Suprapubic skin (tissue), 4 donors: ENCODE data around the gene LRRC37B.

Source experiments
- POLR2A ChIP-seq, 2 donors: fragments of 450-650 bp; IDR thresholded peaks; one replicate each; pipeline ENCODE4 v1.6.1; 2017; ENCODE audit warnings: antibody characterized with exemption in 2 of 2, mild to moderate bottlenecking in 2 of 2, moderate library complexity in 2 of 2
- POLR2AphosphoS5 ChIP-seq, 3 donors: sonication (generic); formaldehyde crosslinking; IDR thresholded peaks; one replicate each; pipeline ENCODE4 v1.6.1; 2017; ENCODE audit warnings: antibody characterized with exemption in 3 of 3
- TF ChIP-seq, protein P1 (sequence below), 2 donors: fragments of 200-600 bp in 1 of 2; fragments of 450-650 bp in 1 of 2; sonication (generic) in 1 of 2; IDR thresholded peaks; one replicate each; pipeline ENCODE4 v1.5.1; 2016 to 2019; ENCODE audit warnings: antibody characterized with exemption in 2 of 2, mild to moderate bottlenecking in 1 of 2, moderate library complexity in 1 of 2

DNA sequence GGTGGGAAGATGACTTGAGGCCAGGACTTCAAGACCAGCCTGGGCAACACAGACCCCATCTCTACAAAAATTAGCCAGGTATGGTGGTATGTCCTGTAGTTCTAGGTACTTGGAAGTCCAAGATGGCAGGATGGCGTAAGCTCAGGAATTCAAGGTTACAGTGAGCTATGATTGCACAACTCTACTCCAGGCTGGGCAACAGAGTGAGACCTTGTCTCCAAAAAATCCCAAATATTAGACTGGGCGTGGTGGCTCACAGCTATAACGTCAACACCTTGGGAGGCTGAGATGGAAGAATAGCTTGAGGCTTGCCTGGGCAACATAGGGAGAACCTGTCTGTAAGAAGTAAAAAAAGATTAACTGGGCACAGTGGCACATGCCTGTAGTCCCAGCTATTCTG is 39.5 kb upstream of the LRRC37B start:
- TF ChIP-seq, protein P1, sequence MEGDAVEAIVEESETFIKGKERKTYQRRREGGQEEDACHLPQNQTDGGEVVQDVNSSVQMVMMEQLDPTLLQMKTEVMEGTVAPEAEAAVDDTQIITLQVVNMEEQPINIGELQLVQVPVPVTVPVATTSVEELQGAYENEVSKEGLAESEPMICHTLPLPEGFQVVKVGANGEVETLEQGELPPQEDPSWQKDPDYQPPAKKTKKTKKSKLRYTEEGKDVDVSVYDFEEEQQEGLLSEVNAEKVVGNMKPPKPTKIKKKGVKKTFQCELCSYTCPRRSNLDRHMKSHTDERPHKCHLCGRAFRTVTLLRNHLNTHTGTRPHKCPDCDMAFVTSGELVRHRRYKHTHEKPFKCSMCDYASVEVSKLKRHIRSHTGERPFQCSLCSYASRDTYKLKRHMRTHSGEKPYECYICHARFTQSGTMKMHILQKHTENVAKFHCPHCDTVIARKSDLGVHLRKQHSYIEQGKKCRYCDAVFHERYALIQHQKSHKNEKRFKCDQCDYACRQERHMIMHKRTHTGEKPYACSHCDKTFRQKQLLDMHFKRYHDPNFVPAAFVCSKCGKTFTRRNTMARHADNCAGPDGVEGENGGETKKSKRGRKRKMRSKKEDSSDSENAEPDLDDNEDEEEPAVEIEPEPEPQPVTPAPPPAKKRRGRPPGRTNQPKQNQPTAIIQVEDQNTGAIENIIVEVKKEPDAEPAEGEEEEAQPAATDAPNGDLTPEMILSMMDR (IDR thresholded peaks at IDR 0.05), result no peak
- TF ChIP-seq POLR2A (IDR thresholded peaks at IDR 0.05), result no peak
- no peak for TF ChIP-seq POLR2AphosphoS5 (IDR thresholded peaks at IDR 0.05)
